HepG2 (cell line): ENCODE data around the gene ALG8. TPM values are rescaled to one million over a fixed set of nuclear protein-coding genes. Genes with fewer than 3 reads are reported as not detected.

ENCODE experiments used
- AGO1 ChIP-seq: fragments of 200-400 bp; formaldehyde crosslinking; IDR thresholded peaks from 2 replicates; pipeline ENCODE4 v1.6.1; 2017; ENCODE audit warnings: mild to moderate bottlenecking, low read depth, low read length, moderate library complexity; ENCODE audit not compliant: poor library complexity, severe bottlenecking
- ATF4 ChIP-seq, 2 experiments: fragments of 450-650 bp in 1 of 2; sonication (generic) in 1 of 2; formaldehyde crosslinking; IDR thresholded peaks; 2 replicates each; pipeline versions ENCODE4 v1.5.0 to v1.8.0; 2020 to 2022; ENCODE audit warnings: mild to moderate bottlenecking in 1 of 2, missing genetic modification reagents in 1 of 2
- MEF2D ChIP-seq: sonication (generic); formaldehyde crosslinking; IDR thresholded peaks from 2 replicates; pipeline ENCODE4 v1.5.1; 2020; ENCODE audit warnings: mild to moderate bottlenecking, missing genetic modification reagents
- SIN3B ChIP-seq: fragments of 150-350 bp; IDR thresholded peaks from 2 replicates; pipeline ENCODE4 v1.6.1; 2014; ENCODE audit warnings: low read length
- SRSF9 ChIP-seq: fragments of 200-400 bp; formaldehyde crosslinking; IDR thresholded peaks from 2 replicates; pipeline ENCODE4 v1.6.1; 2018; ENCODE audit warnings: borderline replicate concordance, mild to moderate bottlenecking, low read depth, low read length; ENCODE audit not compliant: insufficient read depth, poor library complexity, severe bottlenecking
- ZFX ChIP-seq: sonication (generic); formaldehyde crosslinking; IDR thresholded peaks from 2 replicates; pipeline ENCODE4 v1.4.0; 2020; ENCODE audit warnings: mild to moderate bottlenecking, low read depth, missing genetic modification reagents, moderate library complexity
- ZNF513 ChIP-seq: sonication (generic); formaldehyde crosslinking; conservative IDR thresholded peaks from 2 replicates; pipeline ENCODE4 v1.5.0; 2020; ENCODE audit warnings: missing genetic modification reagents
- ZNF543 ChIP-seq: sonication (generic); formaldehyde crosslinking; IDR thresholded peaks from 2 replicates; pipeline ENCODE4 v1.4.0; 2020; ENCODE audit warnings: mild to moderate bottlenecking, missing genetic modification reagents
- ZNF615 ChIP-seq: sonication (generic); formaldehyde crosslinking; IDR thresholded peaks from 2 replicates; pipeline ENCODE4 v1.5.0; 2020; ENCODE audit warnings: mild to moderate bottlenecking, missing genetic modification reagents, borderline replicate concordance
- ZNF713 ChIP-seq: sonication (generic); formaldehyde crosslinking; IDR thresholded peaks from 2 replicates; pipeline ENCODE4 v1.4.0; 2020; ENCODE audit warnings: mild to moderate bottlenecking, missing genetic modification reagents
- ZNF772 ChIP-seq: sonication (generic); formaldehyde crosslinking; IDR thresholded peaks from 2 replicates; pipeline ENCODE4 v1.5.0; 2020; ENCODE audit warnings: mild to moderate bottlenecking, missing genetic modification reagents
- ZZZ3 ChIP-seq: sonication (generic); formaldehyde crosslinking; IDR thresholded peaks from 2 replicates; pipeline ENCODE4 v1.4.0; 2020; ENCODE audit warnings: missing genetic modification reagents, mild to moderate bottlenecking, borderline replicate concordance
- polyA plus RNA-seq, 8 experiments: library from polyadenylated mRNA; depleted of rRNA in 3 of 8; stranded (reverse) in 7 of 8; unstranded in 1 of 8; fragments of >200 nt; fragmentation: Illumina TruSeq in 4 of 8; extraction: Trizol in 4 of 8; gene quantifications; 2 replicates each; pipeline versions ENCODE4 v1.2.1 to v1.2.3, GENCODE V29; 2011 to 2016; ENCODE audit warnings: low read depth in 4 of 8, missing spikeins in 1 of 8, mixed read lengths in 1 of 8; ENCODE audit not compliant: insufficient read depth in 1 of 8
- total RNA-seq, 5 experiments: library from RNA; depleted of rRNA; stranded (reverse); fragments of >200 nt; fragmentation: Illumina TruSeq; extraction: Trizol; gene quantifications; 2 replicates each; pipeline ENCODE4 v1.2.3, GENCODE V29; 2016; ENCODE audit warnings: low read depth in 1 of 5
- TF ChIP-seq, protein P1 (sequence below): sonication (generic); formaldehyde crosslinking; IDR thresholded peaks from 2 replicates; pipeline ENCODE4 v1.4.0; 2020; ENCODE audit warnings: mild to moderate bottlenecking, missing genetic modification reagents
- TF ChIP-seq, protein P2 (sequence below): sonication (generic); formaldehyde crosslinking; IDR thresholded peaks from 2 replicates; pipeline ENCODE4 v1.5.1; 2020; ENCODE audit warnings: mild to moderate bottlenecking, missing genetic modification reagents, moderate library complexity
- TF ChIP-seq, protein P3 (sequence below): sonication (generic); formaldehyde crosslinking; conservative IDR thresholded peaks from 2 replicates; pipeline ENCODE4 v1.8.0; 2022; ENCODE audit warnings: mild to moderate bottlenecking, moderate library complexity, missing genetic modification reagents

The ALG8 gene
- total and polyA plus RNA-seq, 2 of the 13 experiments (the other 11 are each of a cell fraction or from before 2014, with no cell fraction given), result 75.8 to 88.0 TPM

GRCh38 chr11:78151804-78152203 is 12.4 kb upstream of the ALG8 start (continued):
- TF ChIP-seq, protein P1, sequence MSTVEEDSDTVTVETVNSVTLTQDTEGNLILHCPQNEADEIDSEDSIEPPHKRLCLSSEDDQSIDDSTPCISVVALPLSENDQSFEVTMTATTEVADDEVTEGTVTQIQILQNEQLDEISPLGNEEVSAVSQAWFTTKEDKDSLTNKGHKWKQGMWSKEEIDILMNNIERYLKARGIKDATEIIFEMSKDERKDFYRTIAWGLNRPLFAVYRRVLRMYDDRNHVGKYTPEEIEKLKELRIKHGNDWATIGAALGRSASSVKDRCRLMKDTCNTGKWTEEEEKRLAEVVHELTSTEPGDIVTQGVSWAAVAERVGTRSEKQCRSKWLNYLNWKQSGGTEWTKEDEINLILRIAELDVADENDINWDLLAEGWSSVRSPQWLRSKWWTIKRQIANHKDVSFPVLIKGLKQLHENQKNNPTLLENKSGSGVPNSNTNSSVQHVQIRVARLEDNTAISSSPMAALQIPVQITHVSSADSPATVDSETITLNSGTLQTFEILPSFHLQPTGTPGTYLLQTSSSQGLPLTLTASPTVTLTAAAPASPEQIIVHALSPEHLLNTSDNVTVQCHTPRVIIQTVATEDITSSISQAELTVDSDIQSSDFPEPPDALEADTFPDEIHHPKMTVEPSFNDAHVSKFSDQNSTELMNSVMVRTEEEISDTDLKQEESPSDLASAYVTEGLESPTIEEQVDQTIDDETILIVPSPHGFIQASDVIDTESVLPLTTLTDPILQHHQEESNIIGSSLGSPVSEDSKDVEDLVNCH (CRISPR knock-in tag), result no peak
- TF ChIP-seq SIN3B (no peak), ZZZ3 (no peak), ZNF713 (CRISPR knock-in tag) (no peak), MEF2D (CRISPR knock-in tag) (no peak), ZNF513 (CRISPR knock-in tag) (no peak), ZNF543 (CRISPR knock-in tag) (no peak), ZNF615 (CRISPR knock-in tag) (no peak), ZFX (CRISPR knock-in tag) (no peak), AGO1 (no peak), SRSF9 (no peak), ZNF772 (CRISPR knock-in tag) (no peak), ATF4 (CRISPR knock-in tag; IDR thresholded peaks at IDR 0.05) (no peak)
- TF ChIP-seq, protein P2, sequence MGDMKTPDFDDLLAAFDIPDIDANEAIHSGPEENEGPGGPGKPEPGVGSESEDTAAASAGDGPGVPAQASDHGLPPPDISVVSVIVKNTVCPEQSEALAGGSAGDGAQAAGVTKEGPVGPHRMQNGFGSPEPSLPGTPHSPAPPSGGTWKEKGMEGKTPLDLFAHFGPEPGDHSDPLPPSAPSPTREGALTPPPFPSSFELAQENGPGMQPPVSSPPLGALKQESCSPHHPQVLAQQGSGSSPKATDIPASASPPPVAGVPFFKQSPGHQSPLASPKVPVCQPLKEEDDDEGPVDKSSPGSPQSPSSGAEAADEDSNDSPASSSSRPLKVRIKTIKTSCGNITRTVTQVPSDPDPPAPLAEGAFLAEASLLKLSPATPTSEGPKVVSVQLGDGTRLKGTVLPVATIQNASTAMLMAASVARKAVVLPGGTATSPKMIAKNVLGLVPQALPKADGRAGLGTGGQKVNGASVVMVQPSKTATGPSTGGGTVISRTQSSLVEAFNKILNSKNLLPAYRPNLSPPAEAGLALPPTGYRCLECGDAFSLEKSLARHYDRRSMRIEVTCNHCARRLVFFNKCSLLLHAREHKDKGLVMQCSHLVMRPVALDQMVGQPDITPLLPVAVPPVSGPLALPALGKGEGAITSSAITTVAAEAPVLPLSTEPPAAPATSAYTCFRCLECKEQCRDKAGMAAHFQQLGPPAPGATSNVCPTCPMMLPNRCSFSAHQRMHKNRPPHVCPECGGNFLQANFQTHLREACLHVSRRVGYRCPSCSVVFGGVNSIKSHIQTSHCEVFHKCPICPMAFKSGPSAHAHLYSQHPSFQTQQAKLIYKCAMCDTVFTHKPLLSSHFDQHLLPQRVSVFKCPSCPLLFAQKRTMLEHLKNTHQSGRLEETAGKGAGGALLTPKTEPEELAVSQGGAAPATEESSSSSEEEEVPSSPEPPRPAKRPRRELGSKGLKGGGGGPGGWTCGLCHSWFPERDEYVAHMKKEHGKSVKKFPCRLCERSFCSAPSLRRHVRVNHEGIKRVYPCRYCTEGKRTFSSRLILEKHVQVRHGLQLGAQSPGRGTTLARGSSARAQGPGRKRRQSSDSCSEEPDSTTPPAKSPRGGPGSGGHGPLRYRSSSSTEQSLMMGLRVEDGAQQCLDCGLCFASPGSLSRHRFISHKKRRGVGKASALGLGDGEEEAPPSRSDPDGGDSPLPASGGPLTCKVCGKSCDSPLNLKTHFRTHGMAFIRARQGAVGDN, result no peak
- TF ChIP-seq, protein P3, sequence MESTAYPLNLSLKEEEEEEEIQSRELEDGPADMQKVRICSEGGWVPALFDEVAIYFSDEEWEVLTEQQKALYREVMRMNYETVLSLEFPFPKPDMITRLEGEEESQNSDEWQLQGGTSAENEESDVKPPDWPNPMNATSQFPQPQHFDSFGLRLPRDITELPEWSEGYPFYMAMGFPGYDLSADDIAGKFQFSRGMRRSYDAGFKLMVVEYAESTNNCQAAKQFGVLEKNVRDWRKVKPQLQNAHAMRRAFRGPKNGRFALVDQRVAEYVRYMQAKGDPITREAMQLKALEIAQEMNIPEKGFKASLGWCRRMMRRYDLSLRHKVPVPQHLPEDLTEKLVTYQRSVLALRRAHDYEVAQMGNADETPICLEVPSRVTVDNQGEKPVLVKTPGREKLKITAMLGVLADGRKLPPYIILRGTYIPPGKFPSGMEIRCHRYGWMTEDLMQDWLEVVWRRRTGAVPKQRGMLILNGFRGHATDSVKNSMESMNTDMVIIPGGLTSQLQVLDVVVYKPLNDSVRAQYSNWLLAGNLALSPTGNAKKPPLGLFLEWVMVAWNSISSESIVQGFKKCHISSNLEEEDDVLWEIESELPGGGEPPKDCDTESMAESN, result no peak
